ENCODE measurements around the gene SLC26A5. TPM values are rescaled to one million over a fixed set of nuclear protein-coding genes. Genes with fewer than 3 reads are reported as not detected.
A peak's percentile ranks its signal among the peaks of the same experiment; 100 is the strongest.

SLC26A5 gene
- total RNA-seq, 1 experiment from 2014 or later: 0.29 TPM

GRCh38 chr7:103369432-103369831 is 76.6 kb downstream of the SLC26A5 start:
- ATAC-seq (no peak), DNase-seq (no peak)
- H3K79me2 ChIP-seq (ENCODE audit: low read length): no peaks in the 10 kb centered on the region
- no peaks in the 10 kb centered on the region for H3F3A ChIP-seq (ENCODE audit: low read length, unreplicated experiment)
- H3K9me3 ChIP-seq (ENCODE audit: low read length): no peaks in the 10 kb centered on the region
- BruUV-seq (replicated peaks): no TSS peak
- no peaks in the 10 kb centered on the region for H3K9me2 ChIP-seq (replicated peaks; ENCODE audit: low read length)
- H3K27ac ChIP-seq (ENCODE audit: low read length): no peak overlapping the region
- H3K4me2 ChIP-seq (ENCODE audit: low read length): no peak overlapping the region
- no peak overlapping the region for H2AFZ ChIP-seq (ENCODE audit: low read length)
- ChIA-PET CTCF (no interaction called here), POLR2A (ENCODE audit: unreplicated experiment) (no interaction called here)
- H3K36me3 ChIP-seq (ENCODE audit: low read depth, low read length): peaks cover 41% of the 10 kb centered on the region
- H3K4me1 ChIP-seq (ENCODE audit: insufficient read depth, low read length): no peaks in the 10 kb centered on the region
- H3K4me3 ChIP-seq (ENCODE audit: low read length): no peak overlapping the region
- H3K27me3 ChIP-seq (ENCODE audit: low read length): no peaks in the 10 kb centered on the region
- TF ChIP-seq CTCF (conservative IDR thresholded peaks at IDR 0.05; ENCODE audit: low read depth, low read length) (no peak), EZH2 (IDR thresholded peaks at IDR 0.05; ENCODE audit: low read length, unreplicated experiment) (no peak), EZH2phosphoT487 (IDR thresholded peaks at IDR 0.05; ENCODE audit: borderline replicate concordance, low read length) (no peak)
- no peaks in the 10 kb centered on the region for H4K20me1 ChIP-seq (ENCODE audit: low read length)
- intact Hi-C loops (cut with micrococcal nuclease): no loop called here
- H3K9ac ChIP-seq (ENCODE audit: low read length): no peak overlapping the region

- no peaks in the 10 kb centered on the region for H3K27me3 ChIP-seq (ENCODE audit: low read length)
- ChIA-PET CTCF (no interaction called here), POLR2A (ENCODE audit: unreplicated experiment) (no interaction called here)
- peak overlapping the region; percentile 90 for H3K4me2 ChIP-seq (ENCODE audit: low read length)
- no peak overlapping the region for H3K9ac ChIP-seq (ENCODE audit: low read length)
- ATAC-seq (no peak), DNase-seq (no peak)
- H3K4me3 ChIP-seq (ENCODE audit: low read length): peak overlapping the region; percentile 83
- peaks cover 33% of the 10 kb centered on the region for H3K4me1 ChIP-seq (ENCODE audit: insufficient read depth, low read length)
- no peaks in the 10 kb centered on the region for H3F3A ChIP-seq (ENCODE audit: low read length, unreplicated experiment)
- peaks cover 40% of the 10 kb centered on the region for H4K20me1 ChIP-seq (ENCODE audit: low read length)
- TF ChIP-seq CTCF (conservative IDR thresholded peaks at IDR 0.05; ENCODE audit: low read depth, low read length) (no peak), EZH2 (IDR thresholded peaks at IDR 0.05; ENCODE audit: low read length, unreplicated experiment) (no peak), EZH2phosphoT487 (IDR thresholded peaks at IDR 0.05; ENCODE audit: borderline replicate concordance, low read length) (no peak)
- no peak overlapping the region for H2AFZ ChIP-seq (ENCODE audit: low read length)
- no peaks in the 10 kb centered on the region for H3K9me3 ChIP-seq (ENCODE audit: low read length)
- no TSS peak for BruUV-seq (replicated peaks)
- intact Hi-C loops (cut with micrococcal nuclease): loop anchor here (5.0 to 10.0 kb wide), 2 partner anchors 43 to 205 kb away; partner anchors contain the start of gene NAPEPLD
- H3K27ac ChIP-seq (ENCODE audit: low read length): no peak overlapping the region
- no peaks in the 10 kb centered on the region for H3K9me2 ChIP-seq (replicated peaks; ENCODE audit: low read length)
- peaks cover 82% of the 10 kb centered on the region for H3K79me2 ChIP-seq (ENCODE audit: low read length)
- H3K36me3 ChIP-seq (ENCODE audit: low read depth, low read length): peaks cover 20% of the 10 kb centered on the region; the same call in 1 of the 2 replicates
Observed at GRCh38 chr7:103349805-103350204, 96.2 kb downstream of the SLC26A5 start.

GRCh38 chr7:103348959-103349358 is 97.0 kb downstream of the SLC26A5 start:
- peaks cover 33% of the 10 kb centered on the region for H3K4me1 ChIP-seq (ENCODE audit: insufficient read depth, low read length)
- ATAC-seq (no peak), DNase-seq (no peak)
- no peaks in the 10 kb centered on the region for H3K9me3 ChIP-seq (ENCODE audit: low read length)
- no peaks in the 10 kb centered on the region for H3F3A ChIP-seq (ENCODE audit: low read length, unreplicated experiment)
- no peaks in the 10 kb centered on the region for H3K27me3 ChIP-seq (ENCODE audit: low read length)
- H3K4me3 ChIP-seq (ENCODE audit: low read length): peak overlapping the region; percentile 83
- peak overlapping the region; percentile 96 for H3K9ac ChIP-seq (ENCODE audit: low read length)
- POLR2A ChIA-PET (ENCODE audit: unreplicated experiment): no interaction called here
- CTCF ChIA-PET: no interaction called here
- peaks cover 17% of the 10 kb centered on the region; the same call in 1 of the 2 replicates for H3K36me3 ChIP-seq (ENCODE audit: low read depth, low read length)
- TF ChIP-seq EZH2 (IDR thresholded peaks at IDR 0.05; ENCODE audit: low read length, unreplicated experiment) (no peak), EZH2phosphoT487 (IDR thresholded peaks at IDR 0.05; ENCODE audit: borderline replicate concordance, low read length) (no peak), CTCF (conservative IDR thresholded peaks at IDR 0.05; ENCODE audit: low read depth, low read length) (no peak)
- H4K20me1 ChIP-seq (ENCODE audit: low read length): peaks cover 40% of the 10 kb centered on the region
- H3K4me2 ChIP-seq (ENCODE audit: low read length): peak overlapping the region; percentile 90
- intact Hi-C loops (cut with micrococcal nuclease): loop anchor here (1.0 to 10.0 kb wide), 3 partner anchors 42 to 204 kb away; partner anchors contain the start of gene NAPEPLD
- no peak overlapping the region for H2AFZ ChIP-seq (ENCODE audit: low read length)
- no peaks in the 10 kb centered on the region for H3K9me2 ChIP-seq (replicated peaks; ENCODE audit: low read length)
- peaks cover 85% of the 10 kb centered on the region for H3K79me2 ChIP-seq (ENCODE audit: low read length)
- no TSS peak for BruUV-seq (replicated peaks)
- H3K27ac ChIP-seq (ENCODE audit: low read length): no peak overlapping the region
